ENCODE results near the gene LHX1.

The LHX1 gene

GRCh38 chr17:36923814-36924221 lies 13.5 kb upstream of the LHX1 start:
- no peak for DNase-seq

GRCh38 chr17:36926226-36926625 lies 11.0 kb upstream of the LHX1 start:
- DNase-seq, result no peak

- no peak for DNase-seq
Observed at GRCh38 chr17:36926701-36927100, 10.6 kb upstream of the LHX1 start.

DNA sequence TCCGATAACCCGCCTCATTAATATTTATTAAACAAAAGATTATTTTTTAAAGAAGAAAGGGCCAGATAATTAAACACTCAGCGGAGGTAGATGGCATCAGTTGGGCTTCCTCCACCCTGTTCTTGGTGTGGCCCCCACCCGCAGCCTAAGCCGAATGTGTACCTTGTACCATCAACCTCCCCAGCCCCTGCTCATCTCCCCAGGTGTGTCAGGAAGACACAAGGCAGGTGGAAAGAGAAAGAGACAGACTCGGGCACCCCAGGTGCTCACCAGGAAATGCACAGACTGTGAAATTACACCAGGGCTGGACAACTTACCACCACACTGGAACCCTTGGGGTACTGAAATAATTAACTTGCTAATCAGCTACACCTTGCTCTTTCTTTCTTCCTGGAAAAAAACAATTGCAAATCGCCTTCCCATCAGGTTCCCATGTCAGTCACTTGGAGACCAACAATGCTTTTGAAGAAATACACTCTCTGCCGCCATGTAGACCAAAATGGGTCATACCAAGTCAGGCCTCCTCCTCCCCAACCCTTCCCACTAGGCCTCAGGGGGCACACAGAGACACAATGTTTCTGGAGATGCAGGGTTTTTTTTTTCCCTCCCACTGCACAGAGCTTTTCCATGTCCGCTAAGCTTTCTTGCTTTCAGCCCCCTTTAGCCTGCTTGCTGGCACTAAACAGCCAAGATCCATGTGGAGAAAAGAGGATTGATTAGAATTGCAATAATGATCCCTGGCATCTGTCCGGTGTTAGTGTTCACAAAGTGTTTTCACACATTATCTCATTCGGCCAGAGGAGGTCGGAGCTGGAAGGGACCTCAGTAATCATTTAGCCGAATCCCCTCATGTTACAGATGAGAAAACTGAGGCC lies 8.6 kb upstream of the LHX1 start:
- DNase-seq, result no peak

- no peak for DNase-seq
Observed at GRCh38 chr17:36929851-36930582, 7.3 kb upstream of the LHX1 start.

DNA sequence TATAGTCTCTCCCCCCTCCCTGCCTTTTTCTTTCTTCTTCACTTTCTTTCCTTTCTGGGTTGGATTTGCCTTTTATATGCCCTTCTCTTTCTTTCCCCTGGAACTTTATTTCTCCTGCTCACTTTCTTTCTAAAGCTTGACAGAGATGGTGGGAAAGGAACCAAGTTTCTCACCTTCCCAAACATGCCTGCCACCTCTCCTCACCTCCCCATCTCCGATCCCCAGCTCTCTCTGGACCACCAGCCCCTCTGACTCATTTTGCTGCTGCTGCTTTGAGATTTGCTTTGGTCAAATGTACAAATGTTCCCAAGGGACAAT lies 6.7 kb upstream of the LHX1 start:
- DNase-seq, result no peak

DNA sequence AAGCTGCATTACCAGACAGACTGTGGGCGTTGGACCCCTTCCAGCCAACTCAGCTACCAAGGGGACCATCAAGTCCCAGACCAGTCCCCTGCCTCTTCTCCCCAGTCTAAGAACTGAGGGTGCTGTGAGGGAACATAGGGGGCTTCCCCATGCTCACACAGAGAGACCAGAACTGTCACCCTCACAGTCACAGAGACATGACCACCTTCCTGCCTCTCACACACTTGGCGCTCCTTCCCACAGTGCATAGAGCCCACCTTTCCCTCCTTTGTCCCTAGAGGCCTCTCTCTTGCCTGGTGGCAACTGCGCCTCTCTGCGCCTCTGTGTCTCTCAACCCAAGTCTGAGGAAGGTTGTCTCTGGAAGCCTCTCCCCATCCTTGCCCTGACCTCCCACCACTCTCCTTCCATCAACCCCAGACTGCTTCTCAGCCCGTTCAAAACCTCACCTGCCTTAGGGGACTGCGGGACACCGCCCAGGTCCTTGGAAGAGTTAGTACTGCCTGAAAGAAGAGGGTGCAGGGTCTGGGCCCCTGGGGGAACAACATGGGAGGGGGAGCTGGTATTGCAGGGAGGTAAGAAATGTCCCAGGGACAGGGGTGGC lies 6.1 kb upstream of the LHX1 start:
- DNase-seq, result no peak

- no peak for DNase-seq
Observed at GRCh38 chr17:36931697-36932382, 5.4 kb upstream of the LHX1 start.

- no peak for DNase-seq
Observed at GRCh38 chr17:36932383-36932693, 4.9 kb upstream of the LHX1 start.

DNA sequence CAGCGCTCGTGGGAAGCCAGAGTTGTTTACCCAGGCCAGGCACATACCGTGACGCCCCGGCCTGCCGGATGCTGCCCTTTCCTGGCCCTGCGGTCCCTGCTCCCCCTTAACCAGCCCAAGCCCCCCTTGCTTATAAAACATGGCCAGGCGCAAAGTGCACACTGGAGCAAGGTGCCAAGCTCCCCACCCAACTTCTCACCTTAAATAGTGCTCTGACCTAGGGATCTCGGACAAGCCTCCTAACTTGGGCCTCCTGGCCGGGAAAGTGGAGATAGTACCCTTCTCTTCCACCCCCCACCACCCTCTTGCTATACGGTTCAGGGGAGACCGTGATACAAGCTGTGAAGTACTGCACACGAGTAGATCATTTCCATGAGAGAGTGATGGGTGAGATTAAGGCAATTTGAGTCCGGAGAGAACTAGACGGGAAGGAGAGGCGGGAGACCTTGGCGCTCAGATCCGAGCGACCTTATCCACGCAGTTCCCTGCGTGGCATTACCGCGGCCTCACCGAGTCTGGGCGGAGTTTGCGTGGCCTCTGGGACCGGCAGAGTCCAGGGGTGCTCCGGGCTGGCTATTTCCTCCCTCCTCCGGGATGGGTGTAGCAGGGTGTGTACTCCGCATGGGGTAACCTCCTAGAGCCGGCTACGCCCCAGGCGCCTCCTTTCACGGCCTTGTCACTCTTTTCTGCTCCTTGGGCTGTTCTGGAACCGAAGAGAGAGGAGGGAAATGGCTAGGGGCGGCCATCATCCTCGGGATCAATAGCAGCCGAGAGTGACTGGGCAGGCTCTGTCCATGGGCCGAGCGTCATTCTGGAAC lies 4.4 kb upstream of the LHX1 start:
- DNase-seq, result no peak

DNA sequence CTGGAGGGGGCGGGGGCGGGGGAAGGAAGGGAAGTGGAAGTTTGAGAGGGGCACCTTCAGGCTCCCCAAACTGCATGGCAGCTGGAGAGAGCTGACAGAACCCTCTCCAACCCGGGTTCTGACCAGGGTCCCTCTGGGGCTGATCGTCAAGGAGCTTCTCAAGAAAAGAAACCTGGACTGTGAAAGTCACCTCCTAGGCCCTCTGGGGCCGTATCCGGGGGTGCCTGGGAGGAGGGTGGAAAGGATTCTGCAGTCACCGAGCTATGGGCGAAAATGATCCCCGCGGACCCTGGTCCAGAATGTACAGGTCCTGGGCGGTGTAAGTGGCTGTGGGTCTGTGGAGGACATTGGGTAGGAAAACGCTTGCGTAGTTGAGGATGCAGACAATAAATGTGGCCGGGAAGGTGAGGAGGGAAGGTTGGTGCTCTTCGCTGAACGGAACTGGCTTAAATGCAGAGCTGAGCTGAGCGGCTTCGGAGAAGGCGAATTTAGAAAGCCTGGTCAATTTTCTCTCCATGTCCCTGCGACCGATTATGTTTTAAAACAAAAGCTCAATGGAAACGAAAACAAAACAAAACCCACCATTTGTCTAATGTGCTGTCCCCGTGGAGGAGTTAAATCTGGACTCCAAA lies 3.6 kb upstream of the LHX1 start:
- DNase-seq, result no peak

DNA sequence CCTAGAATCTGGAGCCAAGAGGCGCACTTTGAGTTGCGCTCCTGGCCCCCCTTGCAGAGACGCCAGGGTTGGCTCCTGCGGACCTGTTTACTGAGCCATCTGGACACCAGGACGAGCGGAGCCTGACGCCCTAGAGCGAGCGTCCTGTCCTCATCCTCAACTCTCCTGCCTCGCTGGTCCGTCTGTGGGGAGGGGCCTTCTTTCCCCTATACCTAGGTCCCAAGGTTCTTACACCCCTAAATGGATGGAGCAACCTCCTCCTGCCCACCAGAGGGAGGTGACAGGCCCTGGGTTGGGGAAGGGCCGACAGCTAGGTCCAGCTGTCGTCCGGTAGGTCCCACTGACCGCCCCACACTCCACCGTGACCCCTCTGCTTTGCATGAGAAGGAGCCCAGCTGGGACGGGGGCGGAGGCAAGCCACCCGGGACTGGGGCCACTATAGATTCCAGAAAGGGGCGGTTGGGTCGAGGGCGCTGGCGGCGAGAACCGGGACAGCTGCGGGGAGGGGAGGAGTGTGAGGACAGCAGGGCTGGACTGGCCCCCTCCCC lies 3.1 kb upstream of the LHX1 start:
- no peak for DNase-seq

GRCh38 chr17:36934692-36935630 lies 2.3 kb upstream of the LHX1 start:
- DNase-seq, result no peak

- DNase-seq, result no peak
Observed at GRCh38 chr17:36935671-36936454, 1.4 kb upstream of the LHX1 start.

DNA sequence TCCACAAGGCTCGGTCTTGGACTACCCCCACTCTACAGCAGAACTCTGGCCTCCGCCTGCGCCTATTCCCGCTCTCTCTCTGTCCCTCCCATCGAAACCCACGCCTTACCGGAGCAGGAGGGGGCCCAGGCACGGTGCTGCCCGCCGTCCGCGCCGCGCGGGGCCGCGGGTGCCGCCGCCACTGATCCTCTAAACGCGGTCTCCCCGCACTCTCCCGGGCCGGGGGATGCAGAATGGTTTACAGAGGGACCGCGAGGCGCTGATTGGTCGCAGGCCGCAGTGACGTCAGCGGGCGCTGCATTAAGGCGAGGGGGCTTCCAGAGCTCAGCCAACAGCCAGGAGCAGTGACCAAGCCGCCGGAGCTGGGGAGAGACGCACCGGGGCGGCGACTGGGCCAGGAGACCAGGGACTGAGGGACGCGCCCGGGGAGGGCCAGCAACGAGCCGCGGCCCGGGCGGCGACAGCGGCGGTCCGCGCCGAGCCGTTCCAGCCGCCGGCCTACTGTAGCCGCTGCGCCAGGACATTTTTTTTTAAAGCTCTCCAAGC lies 747 bp upstream of the LHX1 start:
- no peak for DNase-seq

GRCh38 chr17:36937959-36938565 lies 787 bp downstream of the LHX1 start:
- DNase-seq, result no peak

DNA sequence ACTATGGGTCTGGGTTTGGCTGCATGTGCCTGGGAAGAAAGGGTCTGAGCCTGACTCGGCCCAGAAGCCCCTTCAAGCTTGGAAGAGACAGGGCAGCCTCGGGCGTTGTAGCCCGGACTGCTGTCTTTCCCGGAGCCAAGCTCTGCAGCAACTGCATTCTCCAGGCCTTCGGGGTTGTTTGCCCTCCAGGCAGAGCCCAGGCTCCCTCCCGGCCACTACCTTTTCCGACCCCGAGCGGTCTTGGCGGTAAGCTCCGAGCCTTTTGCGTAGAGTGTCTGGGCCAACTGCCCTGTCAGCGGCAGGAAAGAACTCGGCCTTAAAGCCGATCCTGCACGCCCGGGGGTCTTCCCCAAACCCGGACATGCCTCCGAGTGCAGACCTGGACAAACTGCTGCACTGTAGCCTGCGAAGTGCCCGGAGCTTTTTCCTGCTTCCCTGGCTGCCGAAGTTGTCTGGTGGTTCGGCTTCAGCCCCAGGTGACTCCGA lies 1.3 kb downstream of the LHX1 start:
- no peak for DNase-seq

DNA sequence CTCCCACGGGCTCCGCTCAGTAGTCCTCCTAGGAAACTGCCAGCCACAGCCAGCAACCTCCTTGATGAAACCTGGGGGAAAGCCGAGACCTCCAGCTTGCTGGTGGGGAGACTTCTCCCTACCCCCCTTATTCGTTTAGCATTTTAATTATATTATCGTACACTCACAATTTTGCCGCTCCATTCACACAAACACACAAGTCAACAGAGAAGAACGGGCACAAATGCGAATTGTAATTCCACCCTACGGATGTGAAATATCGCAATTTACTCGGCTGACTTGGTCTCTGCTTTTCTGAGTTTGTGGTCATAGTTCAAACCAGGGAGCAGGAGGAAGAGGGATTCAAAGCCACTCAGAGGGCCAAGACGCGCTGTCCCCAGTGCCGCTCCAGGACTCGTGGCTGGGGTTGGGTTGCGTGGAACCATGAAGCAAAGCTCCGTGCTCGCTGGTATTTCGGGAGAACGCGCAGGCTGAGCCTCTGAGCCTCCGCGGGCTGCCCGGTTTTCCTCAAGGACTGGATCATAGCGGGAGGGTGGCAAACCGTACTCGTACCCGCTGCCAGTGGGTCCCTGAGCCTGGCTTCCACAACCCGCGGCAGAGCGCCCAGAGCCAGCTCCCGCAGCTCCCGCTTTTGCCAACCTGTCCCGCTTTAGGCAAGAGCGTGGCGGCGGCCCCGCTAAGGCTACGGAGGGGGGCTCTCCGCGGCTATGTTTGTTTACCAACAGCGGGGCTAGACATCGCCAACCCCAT lies 2.0 kb downstream of the LHX1 start:
- DNase-seq, result no peak

Data from CD4-positive, alpha-beta T cell treated with Interleukin-4 for 4 hours (primary cell).